HL-60 (cell line): ENCODE results near the gene SNAI1.

ENCODE experiments used
- CTCF ChIP-seq: IDR thresholded peaks from one replicate; pipeline ENCODE4 v1.5.1; 2011; ENCODE audit warnings: low read length, control low read depth, inconsistent platforms; ENCODE audit not compliant: insufficient read depth
- POLR2AphosphoS5 ChIP-seq: IDR thresholded peaks from 2 replicates; pipeline ENCODE4 v1.6.1; 2012; ENCODE audit warnings: low read depth

- TF ChIP-seq POLR2AphosphoS5 (no peak), CTCF (no peak)
Measured at GRCh38 chr20:49948178-49948577, 34.6 kb upstream of the SNAI1 start.
